Choroid plexus epithelial cell (primary cell): Measurements from ENCODE around the gene PPP1R12B.

Experiments
- DNase-seq: peaks from one replicate; pipeline ENCODE4 v3.0.0-alpha.2; 2010; ENCODE audit warnings: low read depth
- H3K4me3 ChIP-seq: 2 replicates; pipeline ENCODE4 v1.5.1; 2011; ENCODE audit warnings: low read depth, mild to moderate bottlenecking, control low read depth, low read length, moderate library complexity
- TF ChIP-seq, protein P1 (sequence below): conservative IDR thresholded peaks from 2 replicates; pipeline ENCODE4 v1.5.1; 2011; ENCODE audit warnings: low read depth, mild to moderate bottlenecking, control low read depth, inconsistent platforms, low read length, moderate library complexity

PPP1R12B gene

DNA sequence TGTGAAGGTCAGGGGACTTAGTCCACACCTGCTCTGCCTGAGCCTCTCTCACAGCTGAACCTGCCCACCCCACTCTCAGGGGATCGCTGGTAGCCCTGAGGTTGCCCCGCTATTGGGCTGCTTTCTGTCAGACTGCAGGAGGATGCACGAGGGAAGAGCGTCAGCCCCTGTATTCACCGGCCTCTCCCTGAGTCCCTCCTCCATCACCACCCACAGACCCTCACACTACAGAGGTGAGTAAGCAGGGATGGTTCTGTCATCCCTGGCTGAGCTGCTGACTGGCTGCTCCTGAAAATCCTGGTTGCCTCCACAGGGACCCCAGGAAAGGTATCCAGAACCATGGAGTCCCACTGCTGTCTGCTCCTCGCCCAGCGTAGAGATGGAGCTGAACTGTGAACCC lies 243.0 kb downstream of the PPP1R12B start:
- H3K4me3 ChIP-seq: no peak overlapping the region
- no peak for DNase-seq
- TF ChIP-seq, protein P1, sequence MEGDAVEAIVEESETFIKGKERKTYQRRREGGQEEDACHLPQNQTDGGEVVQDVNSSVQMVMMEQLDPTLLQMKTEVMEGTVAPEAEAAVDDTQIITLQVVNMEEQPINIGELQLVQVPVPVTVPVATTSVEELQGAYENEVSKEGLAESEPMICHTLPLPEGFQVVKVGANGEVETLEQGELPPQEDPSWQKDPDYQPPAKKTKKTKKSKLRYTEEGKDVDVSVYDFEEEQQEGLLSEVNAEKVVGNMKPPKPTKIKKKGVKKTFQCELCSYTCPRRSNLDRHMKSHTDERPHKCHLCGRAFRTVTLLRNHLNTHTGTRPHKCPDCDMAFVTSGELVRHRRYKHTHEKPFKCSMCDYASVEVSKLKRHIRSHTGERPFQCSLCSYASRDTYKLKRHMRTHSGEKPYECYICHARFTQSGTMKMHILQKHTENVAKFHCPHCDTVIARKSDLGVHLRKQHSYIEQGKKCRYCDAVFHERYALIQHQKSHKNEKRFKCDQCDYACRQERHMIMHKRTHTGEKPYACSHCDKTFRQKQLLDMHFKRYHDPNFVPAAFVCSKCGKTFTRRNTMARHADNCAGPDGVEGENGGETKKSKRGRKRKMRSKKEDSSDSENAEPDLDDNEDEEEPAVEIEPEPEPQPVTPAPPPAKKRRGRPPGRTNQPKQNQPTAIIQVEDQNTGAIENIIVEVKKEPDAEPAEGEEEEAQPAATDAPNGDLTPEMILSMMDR: no peak

DNA sequence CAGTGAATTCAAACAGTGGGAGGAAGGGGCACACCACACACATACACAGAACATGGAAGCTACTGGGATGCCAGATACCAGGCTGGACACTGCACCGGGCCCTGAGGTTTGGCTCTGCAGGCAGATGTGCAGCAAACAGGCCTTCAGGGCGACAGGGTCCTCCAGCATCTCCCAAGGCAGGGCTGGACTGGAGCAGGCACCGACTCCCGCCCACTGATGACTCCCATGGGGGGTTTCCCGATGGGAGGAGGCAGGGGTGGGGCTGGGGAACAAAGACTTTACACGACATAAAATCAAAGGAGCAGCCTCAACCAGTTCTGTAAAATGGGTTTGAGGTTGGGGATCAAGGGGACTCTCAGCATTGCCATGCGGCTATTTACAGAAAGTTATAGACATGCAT lies 243.6 kb downstream of the PPP1R12B start:
- no peak for DNase-seq
- TF ChIP-seq, protein P1: no peak
- H3K4me3 ChIP-seq: no peak overlapping the region

GRCh38 chr1:202593845-202594244 lies 245.3 kb downstream of the PPP1R12B start:
- TF ChIP-seq, protein P1: no peak
- H3K4me3 ChIP-seq: no peak overlapping the region
- peak; percentile 20 for DNase-seq

- H3K4me3 ChIP-seq: no peak overlapping the region
- no peak for DNase-seq
- TF ChIP-seq, protein P1: no peak
Measured at GRCh38 chr1:202596638-202597037, 248.1 kb downstream of the PPP1R12B start.

GRCh38 chr1:202597090-202597761 lies 248.7 kb downstream of the PPP1R12B start:
- TF ChIP-seq, protein P1: no peak
- H3K4me3 ChIP-seq: no peak overlapping the region
- no peak for DNase-seq

DNA sequence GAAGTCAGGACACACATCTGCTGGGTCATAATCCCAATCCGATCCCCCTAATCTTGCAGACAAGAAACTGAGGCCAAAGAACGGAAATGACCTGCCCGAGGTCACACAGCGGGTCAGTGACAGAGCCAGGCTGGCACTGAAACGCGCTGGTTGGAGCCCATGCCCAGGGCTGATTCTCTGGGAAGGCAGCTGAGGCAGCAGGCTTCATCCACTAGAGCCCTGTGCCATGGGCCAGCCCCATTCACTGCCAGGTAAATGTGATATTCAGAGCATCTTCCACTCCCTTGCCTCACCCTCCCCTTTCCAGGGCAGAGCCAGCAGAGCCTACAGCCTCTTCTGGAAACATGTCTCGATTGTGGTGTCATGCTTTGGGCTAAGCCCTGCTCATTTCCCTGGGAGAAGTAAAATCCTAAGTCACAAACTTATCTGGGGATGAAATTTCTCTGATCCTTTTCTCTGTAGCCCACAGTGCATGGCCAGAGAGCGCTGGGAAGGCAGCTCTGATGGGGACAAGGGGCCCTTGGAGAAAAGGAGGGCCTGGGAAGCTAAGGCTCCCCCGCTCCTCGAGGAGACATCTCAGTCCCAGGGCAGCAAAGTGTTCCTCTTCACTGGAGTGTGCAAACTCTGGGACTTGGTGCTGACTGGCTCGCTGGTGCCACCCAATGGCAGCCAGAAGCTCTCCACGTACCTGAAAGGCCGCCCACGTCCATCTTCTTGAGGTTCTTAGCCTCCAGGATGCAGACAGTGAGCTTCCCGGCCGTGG lies 251.4 kb downstream of the PPP1R12B start:
- TF ChIP-seq, protein P1: peak; percentile 91
- no peak overlapping the region for H3K4me3 ChIP-seq
- peak; percentile 90 for DNase-seq
